H4 (cell line): ENCODE measurements around the gene ULBP1. TPM values are rescaled to one million over a fixed set of nuclear protein-coding genes. Genes with fewer than 3 reads are reported as not detected.
"Not testable (repeated sequence)": the region's sequence is repeated elsewhere in the genome, so short reads cannot be mapped to it uniquely, and the experiment has no call there.

ENCODE experiments used
- DNase-seq: peaks from one replicate; pipeline ENCODE4 v3.0.0-alpha.2; 2015; ENCODE audit warnings: low spot score
- total RNA-seq: library from RNA; depleted of rRNA; stranded (reverse); fragments of >200 nt; shearing (Covaris generic); gene quantifications from 2 replicates; pipeline ENCODE4 v1.2.3, GENCODE V29; 2014; rRNA removed

Gene ULBP1
- total RNA-seq, 1 experiment from 2014 or later: 3.9 TPM

DNA sequence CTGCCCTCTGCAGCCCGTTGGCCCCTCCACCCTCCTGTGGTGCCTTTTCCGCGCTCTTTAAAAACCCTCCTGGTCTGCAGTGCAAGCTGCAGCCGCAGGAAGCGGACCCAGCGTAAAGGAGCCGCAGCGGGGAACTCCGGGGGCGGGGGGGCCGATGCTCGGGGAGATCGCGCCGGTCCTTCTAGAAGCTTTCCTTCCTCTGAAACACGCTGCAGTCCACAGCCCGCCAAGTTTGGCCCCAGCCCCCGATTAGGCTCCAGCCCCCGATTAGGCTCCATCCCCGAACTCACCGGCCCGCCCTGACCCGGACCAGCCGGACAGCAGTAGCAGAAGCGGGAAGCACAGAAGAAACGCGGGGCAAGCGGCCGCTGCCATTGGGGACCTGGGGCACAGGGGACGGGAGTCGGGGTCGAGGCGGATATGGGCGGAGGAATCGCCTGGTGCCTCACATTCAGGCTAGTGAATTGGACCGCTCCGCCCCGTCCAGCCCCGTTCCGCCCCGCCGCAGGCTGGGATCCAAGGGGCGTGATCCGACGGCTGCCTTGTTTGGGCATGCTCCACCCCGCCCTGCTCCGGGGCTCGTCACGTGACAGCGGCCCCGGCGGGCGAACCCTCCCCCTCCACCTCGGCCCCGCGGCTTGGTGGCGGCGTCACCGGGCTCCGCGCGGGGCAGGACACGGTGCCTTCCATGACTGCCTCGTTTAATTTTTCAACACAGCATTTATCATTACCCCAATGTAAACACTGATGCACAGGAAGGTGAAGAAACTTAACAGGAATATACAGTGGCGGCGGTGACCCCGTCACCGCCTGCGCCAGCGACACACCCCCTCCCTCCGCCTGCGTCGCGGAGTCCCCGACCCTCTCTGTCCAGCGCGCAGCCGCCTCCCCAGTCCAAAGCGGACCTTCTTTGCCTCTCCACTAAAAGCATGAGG is 41.3 kb downstream of the ULBP1 start:
- peak; percentile 81 for DNase-seq

DNA sequence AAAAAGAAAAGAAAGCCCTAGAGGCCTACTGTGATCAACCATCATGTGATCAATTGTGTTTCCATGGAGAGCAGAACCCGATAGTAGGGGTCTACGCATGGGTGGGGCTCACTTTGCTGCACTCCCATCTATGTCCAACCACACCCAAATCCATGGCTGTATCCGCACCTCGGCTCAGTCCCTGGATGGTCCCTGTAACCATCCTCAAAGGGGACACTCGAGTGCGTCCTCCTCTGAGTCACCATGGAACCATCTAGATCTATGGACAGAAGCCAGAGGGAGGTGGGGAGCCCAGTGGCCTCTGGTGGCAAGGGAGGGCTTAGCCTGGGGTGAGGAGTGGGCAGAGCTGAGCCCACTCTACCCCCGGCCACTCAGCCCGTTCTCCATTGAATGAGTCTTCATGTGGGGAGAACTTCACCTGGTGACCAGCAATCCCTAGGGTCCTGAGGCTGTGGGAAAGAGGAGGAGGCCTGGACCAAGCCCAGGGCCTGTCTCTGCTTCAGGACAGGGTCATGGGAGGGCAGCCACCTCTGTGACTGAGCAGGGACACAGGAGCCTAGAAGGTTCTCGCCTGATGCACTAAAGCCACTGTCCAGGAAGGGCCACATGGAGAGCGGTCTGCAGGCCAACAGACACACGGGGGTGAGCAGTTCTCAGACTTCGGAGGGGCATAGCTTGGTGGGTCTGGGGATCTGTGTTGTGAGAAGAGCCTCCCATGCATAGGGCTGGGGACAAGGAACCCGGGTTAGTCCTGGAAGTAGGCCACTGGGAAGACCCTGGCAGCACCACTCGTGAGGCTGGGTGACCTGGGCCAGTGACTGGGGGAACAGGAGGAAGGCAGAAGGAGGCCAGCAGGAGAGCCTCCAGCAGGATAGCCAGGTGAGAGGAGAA is 42.3 kb downstream of the ULBP1 start:
- no peak for DNase-seq

DNA sequence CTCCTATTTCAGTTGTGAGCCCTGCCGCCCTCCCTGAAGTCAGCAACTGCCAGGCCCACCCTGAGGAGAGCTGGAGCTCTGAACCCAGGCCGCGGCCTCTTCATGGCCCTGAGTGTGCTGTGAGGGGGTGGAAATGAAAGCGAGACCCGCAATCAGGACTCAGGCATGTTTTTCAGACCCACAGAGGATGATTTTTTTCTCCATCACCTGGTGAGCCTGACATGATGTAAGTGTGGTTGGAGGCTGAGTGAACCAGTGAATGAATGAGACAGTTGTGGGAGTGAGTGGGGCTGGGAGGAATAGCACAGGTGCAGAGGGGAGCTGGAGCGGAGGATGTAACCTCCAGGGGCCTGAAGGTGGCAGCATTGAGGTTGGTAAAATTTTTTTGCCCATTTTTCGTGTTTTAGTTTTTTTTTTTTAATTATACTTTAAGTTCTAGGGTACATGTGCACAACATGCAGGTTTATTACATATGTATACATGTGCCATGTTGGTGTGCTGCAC is 43.3 kb downstream of the ULBP1 start:
- DNase-seq: no peak

DNA sequence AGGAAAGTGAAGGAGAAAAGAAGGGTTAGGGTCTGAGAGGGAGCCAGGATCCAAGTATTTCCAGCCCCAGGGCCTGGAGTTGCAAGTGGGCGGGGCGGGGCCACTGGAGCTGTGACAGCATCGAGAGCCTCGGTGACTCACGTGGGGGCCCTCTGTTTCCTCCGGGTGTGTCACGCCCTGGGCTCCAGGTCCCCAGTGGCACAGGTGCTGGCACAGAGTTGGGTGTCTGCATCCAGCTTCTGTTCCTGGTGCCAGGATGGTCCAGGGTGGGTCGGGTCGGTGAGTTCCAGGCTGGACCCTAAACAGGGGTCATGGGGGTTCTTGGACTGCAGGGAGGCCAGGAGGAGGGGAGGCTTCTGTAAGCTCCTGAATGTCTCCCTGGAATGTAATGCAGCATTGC is 44.8 kb downstream of the ULBP1 start:
- DNase-seq: no peak

DNA sequence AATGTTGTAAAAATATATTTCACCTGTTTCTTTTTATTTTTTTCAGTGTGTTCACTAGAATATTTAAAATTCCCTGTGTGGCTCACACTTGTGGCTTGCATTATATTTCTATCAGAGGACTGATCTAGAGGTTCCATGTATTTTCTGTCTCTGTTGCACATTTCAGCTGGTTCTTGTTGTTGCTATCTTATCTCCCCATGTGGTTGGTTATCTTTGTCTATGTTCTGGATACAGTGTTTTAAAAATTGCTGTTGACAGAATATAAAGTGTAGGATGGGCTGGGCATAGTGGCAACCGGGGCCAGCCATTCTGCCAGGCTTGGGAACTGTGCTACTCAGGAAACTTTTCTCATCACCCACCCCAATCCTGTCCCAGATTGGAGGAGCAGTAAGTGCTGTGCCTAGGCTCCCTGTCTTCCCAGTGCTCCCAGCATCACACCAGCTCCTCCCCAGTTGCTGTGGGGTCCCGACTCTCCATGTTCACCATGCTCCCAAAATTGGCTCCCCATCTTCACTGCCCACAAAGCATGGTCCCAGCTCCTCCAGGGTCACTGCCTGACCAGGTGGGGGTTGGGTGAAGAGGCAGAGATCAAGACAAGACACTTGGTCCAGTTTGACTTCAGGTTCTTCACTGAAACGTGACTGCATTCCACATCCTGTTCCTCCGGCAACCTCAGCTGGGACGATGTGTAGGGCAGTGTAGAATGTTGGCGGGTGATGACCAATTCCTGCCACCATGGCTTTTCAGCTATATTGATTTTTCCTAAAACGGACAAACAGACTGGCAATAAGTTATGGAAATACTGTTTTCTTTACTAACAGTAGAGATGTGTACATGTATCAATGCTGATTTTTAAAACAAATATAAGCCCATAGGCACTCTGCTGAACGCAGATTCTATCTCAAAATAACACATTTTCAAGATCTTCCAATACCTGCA is 49.4 kb downstream of the ULBP1 start:
- DNase-seq: not testable (repeated sequence)

DNA sequence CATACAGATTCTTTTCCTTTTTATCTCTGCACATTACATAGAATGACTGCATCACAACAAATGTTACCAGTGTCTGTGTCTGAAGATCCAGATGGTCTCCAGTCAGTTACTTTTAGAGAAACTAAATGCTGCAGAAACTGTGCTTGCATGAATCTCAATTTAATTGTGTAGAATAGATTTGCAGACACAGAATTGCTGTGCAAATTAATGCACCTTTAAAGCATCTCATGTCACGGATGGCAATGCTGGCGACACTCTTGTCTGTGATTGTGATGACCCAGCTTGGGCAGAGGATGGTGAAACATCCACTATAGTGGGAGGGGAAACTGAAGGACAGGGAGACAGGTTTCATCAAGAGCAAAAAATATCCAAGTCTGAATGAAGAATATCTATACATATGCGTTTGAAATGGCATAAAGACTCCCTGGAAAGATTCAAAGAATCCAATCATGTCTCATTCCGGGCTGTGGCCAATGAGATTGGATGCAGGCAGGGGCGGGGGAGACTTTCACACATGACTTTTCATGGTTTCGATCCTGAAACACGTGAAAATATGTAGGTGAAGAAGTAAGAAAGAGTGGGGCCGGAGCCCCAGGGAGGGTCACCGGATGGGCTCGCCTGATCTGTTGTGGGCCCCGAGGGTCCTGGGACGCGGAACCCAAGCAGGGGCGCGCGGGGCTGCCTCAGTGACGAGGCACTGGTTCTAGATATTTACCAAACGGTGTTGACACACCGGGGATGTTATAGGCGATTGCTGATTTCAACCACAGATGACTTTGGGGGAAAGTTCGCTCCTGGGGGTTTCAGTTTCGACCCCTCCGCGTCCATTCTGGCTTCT is 50.3 kb downstream of the ULBP1 start:
- not testable (repeated sequence) for DNase-seq

DNA sequence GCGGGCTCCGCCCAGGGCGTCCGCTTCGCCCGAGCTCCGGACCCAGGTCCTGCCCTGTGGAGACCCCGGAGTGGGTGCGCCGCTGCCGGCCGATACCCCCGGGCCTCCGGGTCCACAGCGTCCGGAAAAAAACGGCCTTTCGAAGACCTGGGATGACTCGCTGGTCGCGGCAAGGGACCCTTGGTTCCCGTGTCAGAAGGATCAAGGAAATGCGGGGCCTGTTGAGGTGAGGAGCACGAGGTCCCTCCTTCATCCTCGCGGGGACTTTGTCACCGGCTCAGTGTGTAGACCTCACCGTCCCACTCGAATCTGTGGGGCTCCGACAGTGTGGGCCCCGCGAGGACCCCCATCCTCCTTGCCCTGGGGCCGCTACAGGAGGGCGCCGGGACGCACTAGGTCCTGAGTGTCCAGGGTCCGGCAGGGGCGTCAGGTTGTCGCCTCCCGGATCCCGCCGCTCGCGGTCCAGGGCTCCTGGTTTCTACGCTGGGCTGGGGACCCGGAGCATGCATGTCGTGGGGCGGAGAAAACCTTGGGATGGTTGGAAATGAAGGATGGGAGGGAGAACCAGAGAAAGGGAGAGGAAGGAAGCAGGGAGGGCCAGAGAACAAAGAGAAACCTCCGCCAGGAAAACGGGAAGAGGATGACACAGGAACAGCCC is 51.0 kb downstream of the ULBP1 start:
- DNase-seq: not testable (repeated sequence)

DNA sequence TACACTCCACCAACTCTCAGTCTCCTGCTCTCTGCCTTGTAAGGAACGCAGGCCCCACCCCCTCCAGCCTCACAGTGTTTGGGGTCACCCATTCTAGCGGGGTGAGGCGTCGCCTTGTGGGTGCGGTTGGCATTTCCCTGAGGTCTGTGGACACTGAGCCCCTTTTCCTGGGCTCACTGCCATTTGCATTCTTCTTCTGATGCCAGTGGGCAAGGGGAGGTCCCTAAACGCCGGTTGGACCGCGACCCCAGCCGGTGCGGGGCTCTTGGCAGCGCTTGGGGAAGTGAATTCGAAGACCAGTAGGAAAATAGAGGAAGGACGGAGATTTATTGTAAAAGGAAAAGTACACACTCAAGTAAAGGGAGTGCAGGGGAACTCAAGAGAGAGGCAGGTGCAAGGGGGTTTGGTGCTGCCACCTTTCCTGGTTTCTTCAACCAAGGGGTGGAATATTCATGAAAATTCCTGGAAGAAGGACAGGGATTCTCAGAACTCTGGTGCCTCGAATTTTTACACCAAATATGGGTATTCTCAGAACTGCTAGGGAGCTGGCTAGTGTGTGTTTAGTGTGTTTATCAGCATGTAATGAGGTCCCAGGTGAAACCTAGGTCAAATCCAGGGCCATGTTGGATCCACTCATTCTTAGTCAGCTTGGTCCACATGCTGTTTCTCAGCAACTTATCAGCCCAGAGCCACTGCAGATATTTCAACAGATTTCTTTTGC is 51.7 kb downstream of the ULBP1 start:
- not testable (repeated sequence) for DNase-seq

DNA sequence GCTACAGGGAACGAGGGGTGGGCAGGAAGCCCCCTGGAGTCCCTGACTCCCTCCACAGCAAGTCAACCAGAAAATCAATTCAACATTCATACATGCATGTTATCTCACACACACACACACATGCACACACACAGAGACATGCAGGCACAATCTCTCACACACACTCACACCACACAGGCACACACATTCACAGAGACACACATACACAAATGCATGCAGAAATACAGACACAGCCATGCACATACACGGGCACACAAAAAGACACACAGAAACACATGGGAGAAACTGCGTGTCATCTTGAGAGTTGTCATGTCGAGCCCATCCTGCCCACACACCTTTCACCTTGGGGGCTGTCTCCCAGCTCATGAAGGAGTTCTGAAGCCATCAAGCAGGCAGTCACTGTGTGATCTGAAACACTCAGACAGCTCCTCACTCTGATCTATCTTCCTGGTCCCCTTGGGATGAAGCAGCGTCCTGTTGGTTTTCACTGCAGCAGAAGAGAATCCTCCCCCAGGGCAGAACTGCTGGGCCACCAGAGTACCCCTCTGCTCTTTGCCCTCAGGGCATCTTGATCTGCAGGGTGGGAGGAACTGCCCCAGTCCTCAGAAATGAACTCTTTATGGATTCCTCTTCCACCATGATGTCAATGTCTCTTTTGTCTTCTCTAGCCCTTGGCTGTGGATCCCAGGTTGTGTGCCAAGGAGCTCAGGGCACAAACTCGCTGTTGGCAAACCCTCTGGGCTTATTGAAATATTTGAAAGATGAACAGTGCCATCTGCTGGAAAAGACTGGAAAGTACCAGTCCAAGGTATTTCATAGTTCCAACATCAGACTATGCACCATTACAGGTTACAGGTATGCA is 52.8 kb downstream of the ULBP1 start:
- peak; percentile 45 for DNase-seq

DNA sequence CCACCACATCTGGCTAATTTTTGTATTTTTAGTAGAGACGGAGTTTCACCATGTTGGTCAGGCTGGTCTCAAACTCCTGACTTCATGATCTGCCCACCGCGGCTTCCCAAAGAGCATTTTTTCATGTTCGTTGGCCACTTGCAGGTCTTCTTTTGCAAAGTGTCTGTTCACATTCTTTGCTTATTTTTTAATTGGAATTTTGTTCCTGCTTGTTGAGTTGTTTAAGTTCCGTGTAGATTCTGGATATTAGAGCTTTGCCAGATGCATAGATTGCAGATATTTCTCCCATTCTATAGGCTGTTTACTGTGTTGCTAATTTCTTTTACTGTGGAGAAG is 53.4 kb downstream of the ULBP1 start:
- DNase-seq: not testable (repeated sequence)

DNA sequence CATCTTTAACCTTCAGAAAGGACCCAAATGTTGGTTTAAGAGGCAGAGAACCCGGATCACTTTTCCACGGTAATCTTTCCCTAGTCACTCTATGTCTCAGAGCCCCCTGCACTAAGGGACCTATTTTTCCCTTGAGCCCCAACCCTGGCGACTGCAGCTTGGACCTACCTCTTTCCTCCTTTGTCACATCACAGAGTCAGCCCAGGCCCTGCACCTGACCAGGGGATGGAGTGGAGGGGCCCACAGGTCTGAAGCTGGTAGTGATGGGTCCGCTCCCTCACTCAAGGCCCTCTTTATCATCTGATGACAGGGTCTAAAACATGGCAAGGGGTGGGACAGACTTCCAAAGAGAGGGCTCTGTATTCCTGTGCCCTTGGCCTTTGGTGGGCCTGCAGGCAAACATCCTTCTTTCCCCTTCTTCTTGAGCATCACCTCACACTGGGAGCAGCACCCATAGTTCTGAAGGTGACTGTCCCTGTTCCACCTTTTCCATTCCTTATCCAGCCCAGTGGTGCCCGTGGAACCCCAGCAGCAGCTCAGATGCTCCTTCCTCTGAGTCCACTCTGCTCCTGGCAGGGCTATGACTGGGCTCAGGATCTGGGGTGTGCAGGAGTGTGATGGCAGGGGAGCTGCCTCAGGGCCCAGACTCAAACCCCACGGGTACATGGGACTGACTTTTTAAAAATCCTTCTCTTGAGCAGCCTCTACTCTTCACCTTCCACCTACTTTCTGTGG is 55.3 kb downstream of the ULBP1 start:
- no peak for DNase-seq

DNA sequence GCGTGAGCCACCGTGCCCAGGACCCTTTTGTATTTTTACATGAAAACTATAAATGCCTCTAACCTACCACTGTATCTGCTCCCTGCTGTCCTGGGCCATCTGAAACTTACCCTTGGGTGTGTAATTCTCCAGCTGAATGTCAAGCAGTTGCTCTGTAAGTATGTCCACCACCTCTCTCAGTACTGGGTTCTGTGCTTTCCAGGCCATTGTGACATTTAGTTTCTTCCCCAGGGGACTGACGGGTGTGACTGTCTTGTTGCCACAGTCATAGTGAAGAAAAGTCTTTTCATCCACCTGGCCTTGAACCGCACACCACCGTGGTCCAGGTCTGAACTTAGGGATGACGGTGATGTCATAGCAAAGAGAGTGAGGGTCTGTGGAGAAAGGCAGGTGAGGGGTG is 58.1 kb downstream of the ULBP1 start:
- DNase-seq: not testable (repeated sequence)

Other genes with a start within 250 kb of the ULBP1 start
- gene LATS1, start 245.8 kb upstream of the ULBP1 start, total RNA-seq: 6.7 and 8.5 TPM in 2 replicates
- gene NUP43, start 217.4 kb upstream of the ULBP1 start, total RNA-seq: 31.8 and 35.6 TPM in 2 replicates
- 70.5 and 70.7 TPM in 2 replicates for gene PCMT1, start 214.2 kb upstream of the ULBP1 start, total RNA-seq
- 36.8 and 37.0 TPM in 2 replicates for gene LRP11, start 99.6 kb upstream of the ULBP1 start, total RNA-seq
- gene RAET1E, start 65.8 kb upstream of the ULBP1 start, total RNA-seq: not detected in 2 replicates
- not detected in 2 replicates for gene RAET1G, start 40.8 kb upstream of the ULBP1 start, total RNA-seq
- 11.6 and 15.7 TPM in 2 replicates for gene ULBP2, start 21.9 kb upstream of the ULBP1 start, total RNA-seq
- gene RAET1L, start 61.6 kb downstream of the ULBP1 start, total RNA-seq: 0.14 TPM in 1 of 2 replicates, not detected in the other
- gene ULBP3, start 105.2 kb downstream of the ULBP1 start, total RNA-seq: 7.6 and 8.5 TPM in 2 replicates
- not detected in 2 replicates for gene PPP1R14C, start 179.1 kb downstream of the ULBP1 start, total RNA-seq